K562 (cell line): Measurements from ENCODE around the gene OR9A4.

Experiments used
- BRCA1 ChIP-seq, 2 experiments: fragments of 450-650 bp in 1 of 2; sonication (generic) in 1 of 2; formaldehyde crosslinking in 1 of 2; IDR thresholded peaks; 2 replicates each; pipeline versions ENCODE4 v1.5.0 to v1.6.1; 2017 to 2020; ENCODE audit warnings: mild to moderate bottlenecking in 1 of 2, missing genetic modification reagents in 1 of 2
- FOS ChIP-seq: IDR thresholded peaks from 3 replicates; pipeline ENCODE4 v1.6.1; 2011; ENCODE audit not compliant: insufficient read length; ENCODE audit errors: extremely low read depth
- MTA2 ChIP-seq: fragments of 450-650 bp; IDR thresholded peaks from 2 replicates; pipeline ENCODE4 v1.6.1; 2016; ENCODE audit warnings: low read depth
- THAP12 ChIP-seq: fragments of 250-450 bp; sonication (Bioruptor Pico); IDR thresholded peaks from 2 replicates; pipeline ENCODE4 v1.9.0; 2021; ENCODE audit warnings: mild to moderate bottlenecking, inconsistent platforms
- ZNF239 ChIP-seq: fragments of 250-450 bp; sonication (Bioruptor Pico); IDR thresholded peaks from 2 replicates; pipeline ENCODE4 v1.4.0; 2020; ENCODE audit warnings: mild to moderate bottlenecking
- ZNF589 ChIP-seq: fragments of 200-800 bp; sonication (Bioruptor generic); IDR thresholded peaks from 2 replicates; pipeline ENCODE4 v1.6.1; 2016; ENCODE audit warnings: low read depth, missing genetic modification characterization, missing compliant biosample characterization

- TF ChIP-seq MTA2 (no peak), ZNF239 (CRISPR knock-in tag) (no peak), FOS (no peak), ZNF589 (CRISPR knock-in tag) (no peak), BRCA1 (IDR thresholded peaks at IDR 0.05) (no peak), BRCA1 (CRISPR knock-in tag; IDR thresholded peaks at IDR 0.05) (no peak), THAP12 (no peak)
Measured at GRCh38 chr7:141960687-141961422, 44.7 kb downstream of the OR9A4 start.
